DMS114 treated with DMSO at 0.1 percent for 48 hours (cell line): ENCODE measurements around the gene SLC27A3.
A peak's percentile ranks its signal among the peaks of the same experiment; 100 is the strongest.

Experiments
- DNase-seq: peaks from one replicate; lab custom pipeline; 2025; ENCODE audit not compliant: unreplicated experiment; lab: John Stamatoyannopoulos, UW

The SLC27A3 gene

GRCh38 chr1:153774780-153775457, at the start of gene SLC27A3:
SLC27A3 (plus strand) TSS chr1:153775407; CDS start chr1:153775498, 91 bp downstream.
- peak; percentile 62 for DNase-seq

DNA sequence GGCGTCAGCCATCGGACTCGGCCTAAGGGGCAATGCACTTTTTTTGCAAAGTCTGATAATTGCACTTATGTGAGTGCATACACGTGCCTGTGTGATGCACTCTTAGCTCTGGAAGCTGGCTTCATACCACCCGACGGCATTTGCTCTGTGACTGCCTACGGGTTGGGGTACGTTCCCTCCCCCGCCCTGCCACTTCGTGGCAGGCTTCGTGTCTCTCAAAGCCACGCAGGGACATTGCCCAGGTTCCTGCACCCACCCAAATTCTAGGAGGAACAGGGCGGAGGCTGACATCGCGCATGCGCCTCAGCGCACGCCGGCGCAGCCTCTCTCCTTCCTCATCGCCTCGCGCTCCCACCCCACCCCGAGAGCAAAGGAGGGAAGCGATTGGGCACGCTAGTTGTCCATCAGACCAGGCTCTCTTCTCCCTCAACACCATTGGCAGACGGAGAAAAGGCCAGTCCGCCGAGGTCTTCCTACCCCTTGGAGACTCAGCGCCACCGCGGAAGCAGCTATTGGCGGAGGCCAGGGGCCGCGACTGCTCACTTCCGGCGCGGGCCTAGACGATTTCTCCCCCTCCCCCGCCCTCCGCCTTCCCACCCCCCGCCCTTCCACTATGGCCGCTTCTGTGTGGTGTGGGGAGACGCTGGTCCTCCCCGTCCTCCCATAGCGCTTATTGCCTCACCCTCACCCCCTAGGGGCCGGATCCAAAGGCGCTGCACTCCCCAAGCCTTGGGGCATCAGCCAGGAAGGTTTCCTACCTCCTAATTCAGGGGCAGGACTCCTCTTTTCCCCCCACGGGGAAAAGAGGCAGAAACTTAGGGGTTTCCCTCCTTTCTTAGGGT, 47.5 kb upstream of the SLC27A3 start, which contains the start of gene INTS3:
INTS3 (plus strand) TSS at position 588 of the 842 bp plus-strand sequence. CDS start 585 bp downstream, outside the sequence.
- peak; percentile 100 for DNase-seq

GRCh38 chr1:153728305-153729066, 46.7 kb upstream of the SLC27A3 start:
- peak; percentile 49 for DNase-seq

- DNase-seq = no peak
Measured at GRCh38 chr1:153730468-153730988, 44.7 kb upstream of the SLC27A3 start.

DNA sequence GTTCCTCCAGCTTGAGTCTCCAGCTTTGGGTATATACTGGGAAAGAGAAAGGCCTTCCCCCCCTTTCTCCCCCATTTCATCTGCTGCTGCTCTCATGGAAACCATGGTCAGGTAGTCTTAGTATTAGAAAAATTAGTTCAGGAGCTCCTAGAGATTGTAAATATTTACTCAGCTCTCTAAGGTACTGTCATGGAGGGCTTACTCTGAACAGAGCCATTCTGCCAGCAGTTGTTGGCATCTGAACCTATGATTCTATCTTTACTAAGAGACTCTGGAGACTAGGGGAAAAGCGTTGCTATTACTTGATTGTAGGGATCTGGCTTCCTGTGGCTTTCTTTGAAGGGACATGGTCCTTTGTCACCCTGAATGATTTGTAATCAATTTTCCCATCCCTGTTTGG, 41.2 kb upstream of the SLC27A3 start:
- no peak for DNase-seq

DNA sequence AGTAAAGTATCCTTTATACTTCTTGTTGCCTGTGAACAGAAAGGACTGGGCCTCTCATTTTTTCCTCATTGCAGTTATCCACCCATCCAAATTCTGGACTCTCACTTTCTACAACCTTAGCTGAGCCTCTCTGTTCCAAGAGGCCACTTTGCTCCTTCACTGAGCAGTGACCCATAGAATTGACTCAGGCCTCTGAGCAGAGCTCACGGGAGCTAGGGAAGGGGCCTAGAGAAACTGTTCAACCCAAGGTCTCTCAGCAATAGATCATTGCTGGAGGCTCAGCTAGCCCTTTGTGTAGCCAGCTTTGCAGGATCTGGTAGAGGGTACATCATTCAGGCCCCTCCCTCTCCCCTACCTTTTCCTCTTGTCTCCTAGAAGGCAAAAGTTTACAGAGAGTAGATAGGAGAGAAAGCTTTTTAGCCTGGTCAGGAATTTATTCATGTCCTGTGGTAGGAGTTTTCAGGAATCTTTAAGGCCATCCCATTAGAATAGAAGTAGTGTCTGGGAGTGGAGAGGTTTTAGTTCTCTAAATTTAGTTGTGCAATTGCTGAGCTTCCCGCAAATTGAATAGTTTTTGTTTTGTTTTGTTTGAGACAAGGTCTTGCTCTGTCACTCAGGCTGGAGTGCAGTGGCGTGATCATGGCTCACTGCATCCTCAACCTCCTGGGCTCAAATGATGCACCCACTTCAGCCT, 40.7 kb upstream of the SLC27A3 start:
- no peak for DNase-seq

GRCh38 chr1:153735090-153735420, 40.2 kb upstream of the SLC27A3 start:
- no peak for DNase-seq

GRCh38 chr1:153741986-153742385, 33.2 kb upstream of the SLC27A3 start:
- DNase-seq = no peak

DNA sequence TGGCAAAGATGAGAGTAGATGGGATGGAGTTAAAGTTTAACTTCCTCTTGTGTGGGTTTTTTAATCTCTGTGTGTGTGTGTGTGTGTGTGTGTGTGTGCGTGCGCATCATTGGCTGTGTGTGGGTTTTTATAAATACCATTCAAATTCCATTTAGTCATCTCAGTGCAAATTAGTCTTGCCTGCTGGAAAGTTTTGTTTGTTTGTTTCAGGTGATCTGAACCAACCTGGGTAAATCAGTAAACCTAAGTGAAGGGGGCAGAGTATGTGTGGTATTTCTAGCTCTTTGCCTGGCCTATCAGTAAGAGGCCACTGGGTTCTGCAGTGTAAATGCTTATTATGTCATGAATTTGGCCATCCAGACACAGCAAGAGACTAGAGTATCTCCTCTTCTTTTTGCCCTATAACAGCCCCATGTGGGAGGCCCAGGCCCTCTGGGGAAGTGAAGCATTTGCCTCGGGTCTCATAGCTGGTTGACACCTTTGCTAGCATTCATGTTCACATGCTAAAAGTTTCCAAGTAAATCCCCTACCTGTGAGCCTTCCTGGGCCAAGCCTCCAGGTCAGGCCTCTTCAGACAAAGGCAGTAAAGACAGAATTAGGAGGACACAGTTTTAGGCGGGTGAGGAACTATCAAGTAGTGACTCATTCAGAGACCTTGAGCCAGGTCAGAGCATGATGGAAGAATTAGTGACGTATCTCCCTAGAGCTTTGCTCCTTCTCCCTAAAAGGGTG, 32.6 kb upstream of the SLC27A3 start:
- DNase-seq = no peak

DNA sequence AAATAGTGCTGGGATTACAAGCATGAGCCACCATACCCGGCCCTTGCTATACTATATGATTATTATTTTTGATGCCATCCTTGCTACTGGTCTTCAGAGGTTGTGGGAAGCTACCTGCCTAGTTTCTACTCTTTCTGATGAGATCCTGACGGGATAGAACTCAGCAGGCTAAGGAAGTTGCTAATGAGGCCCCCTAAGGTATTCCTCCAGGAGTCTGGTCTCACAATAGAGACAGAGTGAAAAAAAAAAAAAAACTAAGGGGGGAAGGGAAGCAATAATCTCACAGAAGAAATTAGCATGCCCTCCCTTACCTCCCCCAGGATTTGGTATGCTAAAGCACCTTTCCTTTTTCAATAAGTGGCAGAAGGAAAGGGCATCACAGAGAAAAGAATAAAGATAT, 29.8 kb upstream of the SLC27A3 start:
- DNase-seq = no peak

DNA sequence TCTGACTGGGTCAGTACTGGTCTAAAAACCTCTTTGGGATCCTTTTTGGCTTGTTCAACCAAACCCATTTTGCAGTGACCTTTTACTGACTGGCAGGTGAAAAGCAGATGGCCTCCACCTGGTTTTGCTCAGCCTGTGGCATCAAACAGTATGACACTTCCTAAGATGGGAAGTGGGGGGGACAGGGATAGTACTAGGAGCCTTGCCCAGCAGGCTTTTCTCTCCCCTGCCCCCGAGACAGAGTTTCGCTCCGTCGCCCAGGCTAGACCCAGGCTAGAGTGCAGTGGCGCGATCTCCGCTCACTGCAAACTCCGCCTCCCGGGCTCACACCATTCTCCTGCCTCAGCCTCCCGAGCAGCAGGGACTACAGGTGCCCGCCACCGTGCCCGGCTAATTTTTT, 29.0 kb upstream of the SLC27A3 start:
- DNase-seq = no peak

GRCh38 chr1:153748903-153749302, 26.3 kb upstream of the SLC27A3 start:
- DNase-seq = no peak

DNA sequence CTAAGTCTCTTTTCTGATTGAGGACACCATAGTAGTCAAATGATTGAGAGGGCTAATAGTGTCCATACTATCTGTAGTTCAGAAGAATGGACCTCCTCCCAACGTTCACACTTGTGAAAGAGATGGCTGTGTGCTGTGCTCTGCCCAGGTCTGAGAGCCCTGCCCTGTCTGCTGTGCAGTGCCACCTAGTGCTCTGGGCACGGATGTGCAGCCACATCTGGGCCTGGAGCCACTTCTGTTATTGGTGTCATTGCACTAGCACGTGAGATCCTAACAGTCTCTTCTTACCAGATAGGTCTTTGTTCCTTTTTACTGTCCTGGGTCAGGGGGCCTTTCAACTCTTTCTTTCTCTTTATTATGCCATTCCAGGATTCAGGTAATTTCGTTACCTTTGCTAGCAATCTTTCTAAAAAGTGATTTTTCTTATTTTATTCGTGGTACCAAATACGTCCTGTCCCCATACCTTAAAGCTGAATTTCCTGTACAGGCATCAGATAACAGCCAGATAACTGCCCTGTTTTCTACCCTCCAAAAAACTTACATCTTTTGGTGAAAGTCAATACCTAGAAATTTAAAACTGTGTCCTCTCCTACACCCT, 25.7 kb upstream of the SLC27A3 start:
- peak; percentile 83 for DNase-seq

DNA sequence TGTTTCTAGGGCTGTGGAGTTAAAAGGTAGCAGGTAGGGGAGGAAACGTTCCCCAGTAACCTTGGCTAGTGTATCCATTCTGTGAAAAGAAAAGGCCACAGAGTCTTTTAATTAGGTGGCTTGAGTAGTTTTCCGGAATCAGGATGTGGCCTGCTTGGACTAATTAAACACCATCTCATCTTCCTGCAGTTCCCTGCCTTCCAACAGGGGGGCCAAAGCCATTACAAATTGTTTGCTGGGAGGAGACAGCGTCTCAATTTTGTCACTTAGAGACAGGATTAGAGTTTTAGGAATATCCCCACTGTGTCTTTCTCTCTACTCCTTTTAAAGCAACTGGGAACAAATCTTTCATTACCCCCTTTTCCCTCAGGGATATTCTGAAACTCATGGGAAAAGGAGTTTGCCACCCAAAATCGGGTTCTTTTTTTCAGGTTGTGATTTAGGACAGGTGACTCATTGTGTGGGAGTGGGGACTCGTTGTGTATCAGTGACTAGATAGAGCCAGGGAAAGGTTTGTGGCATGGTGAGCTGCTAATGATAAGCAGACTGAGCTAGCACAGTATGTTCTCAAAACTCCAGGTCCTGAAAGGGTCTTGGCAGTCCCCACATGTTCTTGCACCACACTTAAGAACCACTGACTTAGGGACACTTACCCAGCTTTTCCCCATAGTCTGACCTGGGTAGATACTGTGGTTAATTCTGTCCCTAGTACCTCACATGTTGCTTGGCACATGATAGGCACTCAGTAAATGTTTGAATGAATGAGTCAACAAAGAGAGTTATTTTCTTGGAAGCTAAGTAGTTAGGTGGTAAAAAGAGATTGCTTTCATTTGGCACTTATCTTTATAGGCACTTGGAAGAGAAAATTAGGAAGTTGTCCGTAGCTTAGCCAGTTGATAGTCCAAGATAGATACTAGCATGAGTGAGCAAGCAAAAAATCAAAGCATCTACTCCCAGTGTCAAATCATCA, 24.9 kb upstream of the SLC27A3 start:
- no peak for DNase-seq

DNA sequence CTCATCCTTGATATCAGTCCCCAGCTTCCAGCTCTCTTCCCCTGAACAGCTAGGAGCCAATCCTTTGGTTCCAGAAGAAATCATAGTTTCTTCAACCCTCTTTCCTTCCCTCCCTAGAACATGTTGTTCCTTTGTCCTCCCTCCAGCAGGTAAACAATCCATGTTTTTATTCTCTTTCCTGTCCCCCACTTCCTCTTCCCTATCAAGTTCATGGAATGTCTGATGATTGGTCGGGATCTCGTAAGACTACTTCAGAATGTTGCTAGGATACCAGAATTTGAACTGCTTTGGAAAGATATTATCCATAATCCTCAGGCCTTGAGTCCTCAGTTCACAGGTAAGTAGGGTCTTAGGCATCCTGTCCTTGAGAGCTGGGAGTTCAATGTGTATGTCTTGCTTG, 23.1 kb upstream of the SLC27A3 start:
- no peak for DNase-seq

DNA sequence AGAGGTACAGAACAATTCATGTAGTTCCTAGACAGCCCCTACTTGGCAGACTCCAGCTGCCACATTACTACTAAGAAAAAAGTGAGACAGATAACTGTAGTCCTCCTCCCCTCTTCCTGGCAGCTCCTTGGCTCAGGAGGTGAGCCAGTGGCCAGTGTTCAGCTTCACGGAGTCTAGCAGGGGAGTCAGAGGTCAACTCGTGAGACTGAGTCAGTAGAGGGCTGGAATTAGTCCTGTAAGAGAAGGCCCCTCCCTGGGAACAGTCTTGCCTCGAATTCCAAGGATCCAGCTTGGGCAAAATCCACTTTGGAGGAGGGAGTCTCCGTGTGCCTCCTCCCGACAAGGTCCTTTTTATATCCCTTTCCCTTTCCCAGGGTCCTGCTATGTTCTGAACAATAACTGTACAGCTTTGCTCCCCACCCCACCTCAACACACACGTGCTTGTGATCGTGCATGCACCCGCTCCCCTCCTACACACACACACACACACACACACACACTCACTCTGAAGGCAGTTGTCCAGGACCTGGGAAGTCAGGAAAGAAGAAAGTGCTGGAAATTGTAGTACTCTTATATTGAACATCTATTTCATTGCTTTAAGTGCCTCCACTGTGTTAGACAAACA, 22.5 kb upstream of the SLC27A3 start:
- no peak for DNase-seq

DNA sequence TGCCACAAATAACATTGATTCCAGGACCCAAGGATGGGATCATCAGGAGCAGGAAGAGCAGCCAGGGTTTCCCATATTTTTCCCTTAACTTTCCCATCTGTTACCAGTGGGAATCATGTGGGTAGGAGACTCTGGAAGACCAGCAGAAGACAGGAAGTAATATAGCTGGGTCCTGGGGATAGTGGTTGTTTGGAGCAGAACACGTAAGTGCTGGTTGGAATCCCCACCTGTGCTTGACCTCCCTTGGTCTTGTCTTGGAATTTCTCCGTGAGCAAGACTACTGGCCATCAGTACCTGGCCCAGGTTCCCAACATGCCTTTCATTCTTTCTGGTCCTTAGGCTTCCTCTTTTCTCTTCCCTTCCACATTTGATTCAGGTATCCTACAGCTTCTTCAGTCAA, 20.9 kb upstream of the SLC27A3 start:
- no peak for DNase-seq

DNA sequence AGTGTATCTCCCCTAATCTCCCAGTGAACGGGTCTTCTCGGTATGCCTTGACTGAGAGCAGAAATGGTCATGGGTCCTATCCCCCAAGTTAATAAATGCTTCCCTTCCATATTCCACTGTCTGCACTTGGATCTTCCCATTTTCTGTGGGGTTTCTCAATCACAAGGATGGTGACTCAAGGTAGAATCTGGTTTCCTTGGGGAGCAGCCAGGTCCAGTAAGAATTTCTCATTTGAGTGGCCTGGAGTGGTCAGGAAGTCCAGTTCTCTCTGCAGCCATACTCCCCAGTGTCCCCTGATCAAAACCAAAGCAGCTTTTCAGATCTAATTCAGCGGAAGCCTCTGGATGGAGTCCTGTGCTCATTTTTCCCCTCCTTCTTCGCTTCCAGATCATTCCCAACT, 14.8 kb upstream of the SLC27A3 start:
- DNase-seq = no peak
